ENCODE results near the gene PGM3. TPM values are rescaled to one million over a fixed set of nuclear protein-coding genes. Genes with fewer than 3 reads are reported as not detected.

PGM3 gene
- total RNA-seq, 4 donors from 2014 or later = 20.3 to 98.0 (median 23.5) TPM

DNA sequence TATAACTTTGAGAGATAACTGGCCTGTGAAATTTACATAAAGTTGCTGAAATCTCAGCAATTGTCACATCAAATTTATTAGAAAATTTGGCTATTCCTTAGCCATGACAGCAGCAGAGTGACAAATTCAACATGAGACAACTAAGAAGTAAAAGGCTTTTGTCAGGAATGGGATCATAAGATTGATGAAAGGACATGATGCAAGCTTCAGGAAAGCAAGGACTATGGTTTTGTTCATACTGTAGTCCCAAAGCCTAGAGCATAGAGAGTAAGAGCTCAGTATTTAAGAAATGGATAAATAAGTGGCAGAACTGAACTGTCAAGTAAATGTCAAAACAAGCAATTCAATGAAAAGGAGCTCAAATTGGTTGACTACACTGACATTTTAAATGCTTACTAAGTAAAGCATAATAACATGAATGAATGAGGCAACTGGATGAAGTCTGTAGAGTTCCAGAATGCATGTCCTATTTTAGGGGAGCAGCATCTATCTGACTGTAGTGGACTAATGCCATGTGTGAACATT lies 12.6 kb downstream of the PGM3 start:
- TF ChIP-seq, protein P1, sequence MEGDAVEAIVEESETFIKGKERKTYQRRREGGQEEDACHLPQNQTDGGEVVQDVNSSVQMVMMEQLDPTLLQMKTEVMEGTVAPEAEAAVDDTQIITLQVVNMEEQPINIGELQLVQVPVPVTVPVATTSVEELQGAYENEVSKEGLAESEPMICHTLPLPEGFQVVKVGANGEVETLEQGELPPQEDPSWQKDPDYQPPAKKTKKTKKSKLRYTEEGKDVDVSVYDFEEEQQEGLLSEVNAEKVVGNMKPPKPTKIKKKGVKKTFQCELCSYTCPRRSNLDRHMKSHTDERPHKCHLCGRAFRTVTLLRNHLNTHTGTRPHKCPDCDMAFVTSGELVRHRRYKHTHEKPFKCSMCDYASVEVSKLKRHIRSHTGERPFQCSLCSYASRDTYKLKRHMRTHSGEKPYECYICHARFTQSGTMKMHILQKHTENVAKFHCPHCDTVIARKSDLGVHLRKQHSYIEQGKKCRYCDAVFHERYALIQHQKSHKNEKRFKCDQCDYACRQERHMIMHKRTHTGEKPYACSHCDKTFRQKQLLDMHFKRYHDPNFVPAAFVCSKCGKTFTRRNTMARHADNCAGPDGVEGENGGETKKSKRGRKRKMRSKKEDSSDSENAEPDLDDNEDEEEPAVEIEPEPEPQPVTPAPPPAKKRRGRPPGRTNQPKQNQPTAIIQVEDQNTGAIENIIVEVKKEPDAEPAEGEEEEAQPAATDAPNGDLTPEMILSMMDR (IDR thresholded peaks at IDR 0.05; ENCODE audit: low read depth) = no peak

DNA sequence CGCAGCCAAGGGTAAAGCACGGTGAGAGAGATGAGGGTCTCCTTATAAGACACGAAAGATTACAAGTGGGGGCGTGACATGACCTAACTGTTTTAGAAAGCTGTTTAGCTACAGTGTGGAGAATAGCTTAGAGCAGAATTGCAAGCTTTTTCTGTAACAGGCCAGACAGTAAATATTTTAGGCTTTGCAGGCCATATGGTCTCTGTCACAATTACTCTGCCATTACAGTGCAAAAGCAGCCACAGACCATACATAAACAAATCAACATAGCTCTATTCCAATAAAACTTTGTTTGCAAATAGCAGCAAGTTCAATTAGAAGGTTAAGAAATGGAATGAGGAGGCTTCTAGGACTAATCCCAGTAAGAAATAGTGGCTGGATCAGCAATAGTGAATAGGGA lies 16.8 kb downstream of the PGM3 start:
- TF ChIP-seq, protein P1 (IDR thresholded peaks at IDR 0.05; ENCODE audit: low read depth) = no peak

DNA sequence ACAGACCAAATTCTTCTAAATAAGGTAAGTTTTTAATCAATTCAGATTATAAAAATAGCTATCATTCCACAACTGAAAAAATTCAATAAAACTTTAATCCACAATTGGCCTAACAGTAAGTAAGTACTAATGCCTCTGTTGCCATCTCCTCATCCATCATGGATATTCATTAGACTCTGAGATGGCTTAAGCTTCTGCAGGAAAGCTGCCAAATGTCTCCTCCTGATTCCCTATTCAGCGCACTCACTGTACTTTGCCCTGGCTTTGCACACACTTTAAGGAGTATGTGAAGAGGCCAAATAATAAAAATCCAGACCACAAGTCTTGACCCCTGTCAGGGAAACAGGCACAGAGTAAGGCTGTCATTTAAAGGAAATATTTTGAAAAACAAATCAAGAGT lies 23.6 kb downstream of the PGM3 start:
- TF ChIP-seq, protein P1 (IDR thresholded peaks at IDR 0.05; ENCODE audit: low read depth) = no peak

DNA sequence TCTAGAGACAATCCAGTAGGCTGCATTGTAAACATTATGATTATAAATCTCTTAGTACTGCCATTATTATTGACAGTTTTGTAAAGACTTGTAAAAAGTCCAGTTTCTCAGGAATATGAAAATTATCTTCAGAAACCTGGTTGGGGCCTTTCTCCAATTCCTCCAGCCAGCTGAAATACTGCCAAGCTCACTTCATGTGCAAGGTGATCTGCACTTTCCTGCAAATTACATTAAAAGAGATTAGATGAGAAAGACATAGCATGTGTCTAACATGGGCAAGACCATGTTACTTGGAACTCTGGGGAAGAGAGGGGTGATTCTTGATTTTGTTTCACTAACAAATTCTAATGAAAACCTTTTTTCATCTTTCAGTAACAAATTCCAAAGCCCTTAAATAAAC lies 24.0 kb downstream of the PGM3 start:
- TF ChIP-seq, protein P1 (IDR thresholded peaks at IDR 0.05; ENCODE audit: low read depth) = no peak

GRCh38 chr6:83168556-83168955 lies 24.5 kb downstream of the PGM3 start:
- TF ChIP-seq, protein P1 (IDR thresholded peaks at IDR 0.05; ENCODE audit: low read depth) = no peak

DNA sequence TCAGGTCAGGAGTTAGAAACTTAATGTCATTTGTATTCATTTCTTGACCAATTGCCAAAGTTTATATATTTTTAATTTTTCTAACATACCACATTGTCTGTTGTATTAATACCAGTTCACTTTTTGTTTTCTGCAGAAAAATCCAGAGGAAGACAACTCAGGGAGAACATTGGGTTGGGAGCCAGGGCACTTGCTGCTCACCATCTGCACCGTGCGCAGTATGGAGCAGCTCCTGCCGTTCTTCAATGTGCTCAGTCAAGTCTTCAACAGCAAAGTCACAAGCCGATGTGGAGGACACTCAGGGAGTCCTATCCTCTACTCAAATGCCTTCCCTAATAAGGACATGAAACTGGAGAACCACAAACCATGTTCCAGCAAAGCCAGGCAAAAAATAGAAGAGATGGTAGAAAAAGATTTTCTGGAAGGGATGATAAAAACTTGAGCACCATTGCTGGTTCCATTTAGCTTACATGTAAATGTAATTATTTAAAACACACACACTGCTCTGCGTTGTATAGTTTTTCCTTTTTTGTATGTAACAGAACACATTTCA lies 25.3 kb downstream of the PGM3 start:
- TF ChIP-seq, protein P1 (IDR thresholded peaks at IDR 0.05; ENCODE audit: low read depth) = no peak

DNA sequence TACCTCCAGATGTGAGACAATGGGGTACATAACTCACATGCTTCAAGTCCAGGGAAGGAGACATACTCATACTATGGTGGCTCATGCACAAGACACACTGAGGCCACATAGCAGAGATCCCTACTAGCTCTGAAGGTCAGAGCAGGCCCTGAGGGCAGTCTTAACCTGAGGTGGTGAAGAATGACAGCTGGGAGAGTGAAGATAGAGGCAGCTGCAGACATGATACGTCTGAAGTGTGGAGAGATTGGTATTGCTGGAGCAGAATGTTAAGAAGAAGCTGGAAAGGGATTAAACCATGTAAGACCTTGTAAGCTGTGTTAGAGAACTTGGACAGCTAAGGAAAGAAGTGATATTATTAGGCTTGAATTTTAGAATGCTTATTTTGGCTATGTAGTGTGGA lies 32.9 kb downstream of the PGM3 start:
- TF ChIP-seq, protein P1 (IDR thresholded peaks at IDR 0.05; ENCODE audit: low read depth) = no peak
